Stimulated activated CD8-positive, alpha-beta memory T cell treated with anti-CD3 and anti-CD28 coated beads, Interleukin-12 subunit alpha, Interleukin-12 subunit beta, amount 100 ng/mL, for 24 hours (primary cell): ENCODE measurements around the gene KAT2B.

Source experiments
- DNase-seq: peaks from one replicate; pipeline ENCODE4 v3.0.0-alpha.2; 2020; ENCODE audit errors: extremely low read depth

Gene KAT2B

GRCh38 chr3:20143519-20143918 is 103.3 kb downstream of the KAT2B start:
- DNase-seq = no peak

GRCh38 chr3:20145874-20146273 is 105.6 kb downstream of the KAT2B start:
- no peak for DNase-seq

- DNase-seq = no peak
These were observed 106.1 kb downstream of the KAT2B start for GRCh38 chr3:20146301-20146700.

- DNase-seq = no peak
These were observed 107.1 kb downstream of the KAT2B start for GRCh38 chr3:20147361-20147760.

- no peak for DNase-seq
These were observed 108.2 kb downstream of the KAT2B start for GRCh38 chr3:20148466-20148865.

- no peak for DNase-seq
These were observed 113.8 kb downstream of the KAT2B start for GRCh38 chr3:20154078-20154477.

GRCh38 chr3:20154928-20155327 is 114.7 kb downstream of the KAT2B start:
- no peak for DNase-seq

GRCh38 chr3:20160230-20160629 is 120.0 kb downstream of the KAT2B start:
- no peak for DNase-seq

- DNase-seq = no peak
These were observed 121.5 kb downstream of the KAT2B start for GRCh38 chr3:20161714-20162113.

GRCh38 chr3:20173844-20174410 is 133.7 kb downstream of the KAT2B start:
- DNase-seq = no peak

- DNase-seq = no peak
These were observed 141.0 kb downstream of the KAT2B start for GRCh38 chr3:20181276-20181675.

- DNase-seq = no peak
These were observed 142.0 kb downstream of the KAT2B start for GRCh38 chr3:20182206-20182605.

- DNase-seq = no peak
These were observed 145.1 kb downstream of the KAT2B start for GRCh38 chr3:20185331-20185678.

GRCh38 chr3:20185679-20186599 is 145.7 kb downstream of the KAT2B start, which contains the start of gene SGO1:
TSS of gene SGO1 (minus strand) at chr3:20186206. CDS start at chr3:20184027, 2,179 bp downstream.
- peak; percentile 100 for DNase-seq

- no peak for DNase-seq
These were observed 146.4 kb downstream of the KAT2B start for GRCh38 chr3:20186600-20187004.

- DNase-seq = no peak
These were observed 150.7 kb downstream of the KAT2B start for GRCh38 chr3:20190991-20191390.

GRCh38 chr3:20194793-20195460 is 154.7 kb downstream of the KAT2B start:
- no peak for DNase-seq

GRCh38 chr3:20197775-20198174 is 157.5 kb downstream of the KAT2B start:
- DNase-seq = no peak

GRCh38 chr3:20201143-20201542 is 160.9 kb downstream of the KAT2B start:
- DNase-seq = no peak
